ENCODE measurements around the gene APMAP. TPM values are rescaled to one million over a fixed set of nuclear protein-coding genes. Genes with fewer than 3 reads are reported as not detected.

Gene APMAP
- polyA plus RNA-seq, 1 of the 3 experiments (the other 2 are of a cell fraction), result 107 TPM

DNA sequence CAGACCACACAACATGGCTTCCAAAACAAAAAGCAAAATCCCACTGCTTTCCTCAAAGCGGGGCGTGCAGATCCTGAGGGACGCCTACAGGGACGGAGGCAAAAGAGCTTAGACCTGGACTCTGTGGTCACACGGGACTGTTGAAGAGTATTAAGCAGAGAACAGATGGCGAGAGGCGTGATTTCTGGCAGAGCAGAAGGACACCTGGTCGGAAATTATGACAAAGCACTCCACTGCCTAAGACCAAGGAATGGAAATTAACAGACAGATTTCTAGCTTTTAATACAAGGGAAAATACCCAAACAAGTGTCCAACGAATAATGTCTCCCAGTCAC is 28.1 kb downstream of the APMAP start (continued):
- TF ChIP-seq, protein P1, sequence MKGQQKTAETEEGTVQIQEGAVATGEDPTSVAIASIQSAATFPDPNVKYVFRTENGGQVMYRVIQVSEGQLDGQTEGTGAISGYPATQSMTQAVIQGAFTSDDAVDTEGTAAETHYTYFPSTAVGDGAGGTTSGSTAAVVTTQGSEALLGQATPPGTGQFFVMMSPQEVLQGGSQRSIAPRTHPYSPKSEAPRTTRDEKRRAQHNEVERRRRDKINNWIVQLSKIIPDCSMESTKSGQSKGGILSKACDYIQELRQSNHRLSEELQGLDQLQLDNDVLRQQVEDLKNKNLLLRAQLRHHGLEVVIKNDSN (IDR thresholded peaks at IDR 0.05; ENCODE audit: borderline replicate concordance, low read depth), result no peak

DNA sequence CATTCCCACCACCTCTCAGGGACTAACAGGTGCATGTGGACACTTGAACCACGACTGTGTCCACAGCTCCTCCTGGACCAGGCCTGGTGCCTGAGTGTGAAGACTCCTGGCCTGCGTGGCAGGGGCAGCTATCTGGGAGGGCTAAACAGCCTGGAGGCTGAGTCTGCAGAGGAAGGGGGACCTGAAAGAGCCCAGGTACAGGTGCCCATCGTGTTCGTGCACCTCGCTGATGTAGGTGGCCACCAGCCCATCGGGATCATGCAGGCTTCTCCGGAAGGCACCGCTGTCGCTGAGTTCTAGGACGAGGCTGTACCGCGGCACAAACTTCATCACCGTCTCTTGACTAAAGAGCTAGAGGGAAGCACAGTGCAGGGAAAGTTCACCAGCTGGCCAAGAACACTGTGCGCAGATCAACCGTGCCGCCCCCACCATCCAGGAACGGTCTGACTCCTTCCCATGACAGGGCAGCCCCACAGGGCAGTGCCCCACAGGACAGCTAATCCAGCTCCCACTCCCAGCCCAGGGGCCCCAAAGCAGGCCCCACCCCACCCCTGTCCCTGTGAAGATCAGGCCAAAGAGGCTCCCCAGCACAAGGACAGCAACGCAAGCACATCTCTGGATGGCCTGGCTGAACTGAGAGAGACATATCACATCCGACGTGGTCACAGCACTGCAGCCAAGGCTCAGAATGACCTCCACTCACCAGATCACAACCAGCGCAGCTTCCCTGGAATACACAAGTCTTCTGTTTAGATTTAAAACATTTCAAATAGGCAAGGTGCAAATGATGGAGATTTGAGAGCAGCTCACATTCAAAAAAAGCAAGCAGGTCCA is 28.7 kb downstream of the APMAP start:
- TF ChIP-seq RFX5 (IDR thresholded peaks at IDR 0.05; ENCODE audit: low read length) (no peak), TEAD4 (IDR thresholded peaks at IDR 0.05; ENCODE audit: borderline replicate concordance, insufficient read depth) (no peak), YY1 (IDR thresholded peaks at IDR 0.05; ENCODE audit: low read depth) (no peak), FOXM1 (IDR thresholded peaks at IDR 0.05; ENCODE audit: low read depth) (no peak), MXI1 (IDR thresholded peaks at IDR 0.05; ENCODE audit: low read depth, low read length) (no peak), ELF1 (IDR thresholded peaks at IDR 0.05) (no peak), TAF1 (IDR thresholded peaks at IDR 0.05; ENCODE audit: borderline replicate concordance, low read depth, low read length) (no peak)
- TF ChIP-seq, protein P1 (IDR thresholded peaks at IDR 0.05; ENCODE audit: borderline replicate concordance, low read depth), result no peak
- Histone ChIP-seq H3K27ac (ENCODE audit: low read depth in 2 of 2, low read length in 1 of 2) (no peak overlapping the region), H3K79me2 (ENCODE audit: insufficient read depth) (no peaks in the 10 kb centered on the region), H3K4me1 (ENCODE audit: control insufficient read depth in 1 of 2, insufficient read depth in 2 of 2, low read depth in 1 of 2, low read length in 1 of 2) (no peaks in the 10 kb centered on the region), H4K20me1 (ENCODE audit: insufficient read depth) (no peaks in the 10 kb centered on the region), H2AFZ (ENCODE audit: low read depth) (no peak overlapping the region), H3K9me3 (no peaks in the 10 kb centered on the region), H3F3A (replicated peaks; ENCODE audit: insufficient read depth) (no peaks in the 10 kb centered on the region), H3K4me3 (ENCODE audit: low read depth in 2 of 2, low read length in 1 of 2) (no peak overlapping the region), H3K9ac (no peak overlapping the region), H3K27me3 (ENCODE audit: insufficient read depth) (no peaks in the 10 kb centered on the region), H3K9me2 (no peaks in the 10 kb centered on the region), H3K36me3 (replicated peaks in 1 of 2; ENCODE audit: control insufficient read depth in 1 of 2, insufficient read depth in 2 of 2, low read length in 1 of 2) (peaks cover 10 to 75% of the 10 kb centered on the region in 2 experiments), H3K4me2 (no peak overlapping the region)
- WGBS (ENCODE audit: low lambda C conversion rate), result 97% methylated on average over 19 of the region's 21 CpGs
- POLR2A ChIA-PET, result no interaction called here
- DNase-seq, result no peak
- CTCF ChIA-PET, result interaction anchor here (1.0 kb wide), 1 partner anchor 20 kb away, joined by 3 read pairs; no protein-coding TSS in a partner anchor

DNA sequence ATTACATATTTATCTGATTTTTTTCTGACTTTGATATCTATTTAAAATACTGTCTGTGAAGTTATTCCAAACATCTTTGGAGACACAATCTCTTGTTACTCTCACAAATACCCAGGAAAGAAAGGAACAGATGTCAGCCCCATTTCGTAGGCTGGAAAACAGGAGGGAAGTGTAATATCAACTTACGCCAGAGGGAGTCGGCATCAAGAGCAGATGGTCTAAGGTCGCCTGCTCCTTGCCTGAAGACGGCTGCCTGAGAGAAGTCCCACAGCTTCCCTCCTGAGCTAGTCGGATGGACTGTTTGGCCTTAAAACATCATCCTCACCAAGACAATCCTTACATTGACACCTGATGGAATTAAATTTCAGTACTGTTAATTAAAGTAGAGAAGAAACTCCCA is 30.0 kb downstream of the APMAP start:
- no peaks in the 10 kb centered on the region for H3F3A ChIP-seq (replicated peaks; ENCODE audit: insufficient read depth)
- no peak overlapping the region for H3K4me2 ChIP-seq
- no peak overlapping the region for H3K27ac ChIP-seq (ENCODE audit: low read depth in 2 of 2, low read length in 1 of 2)
- DNase-seq, result no peak
- TF ChIP-seq MXI1 (IDR thresholded peaks at IDR 0.05; ENCODE audit: low read depth, low read length) (no peak), FOXJ3 (CRISPR knock-in tag; IDR thresholded peaks at IDR 0.05) (no peak), TCF12 (IDR thresholded peaks at IDR 0.05) (no peak), RXRA (IDR thresholded peaks at IDR 0.05; ENCODE audit: borderline replicate concordance, low read depth) (no peak), JUND (IDR thresholded peaks at IDR 0.05) (no peak), RAD21 (IDR thresholded peaks at IDR 0.05; ENCODE audit: low read length) (no peak)
- TF ChIP-seq, protein P2, sequence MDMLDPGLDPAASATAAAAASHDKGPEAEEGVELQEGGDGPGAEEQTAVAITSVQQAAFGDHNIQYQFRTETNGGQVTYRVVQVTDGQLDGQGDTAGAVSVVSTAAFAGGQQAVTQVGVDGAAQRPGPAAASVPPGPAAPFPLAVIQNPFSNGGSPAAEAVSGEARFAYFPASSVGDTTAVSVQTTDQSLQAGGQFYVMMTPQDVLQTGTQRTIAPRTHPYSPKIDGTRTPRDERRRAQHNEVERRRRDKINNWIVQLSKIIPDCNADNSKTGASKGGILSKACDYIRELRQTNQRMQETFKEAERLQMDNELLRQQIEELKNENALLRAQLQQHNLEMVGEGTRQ (IDR thresholded peaks at IDR 0.05; ENCODE audit: borderline replicate concordance, low read depth, low read length), result no peak
- TF ChIP-seq, protein P1 (IDR thresholded peaks at IDR 0.05; ENCODE audit: borderline replicate concordance, low read depth), result no peak
- TF ChIP-seq, protein P3, sequence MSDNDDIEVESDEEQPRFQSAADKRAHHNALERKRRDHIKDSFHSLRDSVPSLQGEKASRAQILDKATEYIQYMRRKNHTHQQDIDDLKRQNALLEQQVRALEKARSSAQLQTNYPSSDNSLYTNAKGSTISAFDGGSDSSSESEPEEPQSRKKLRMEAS (IDR thresholded peaks at IDR 0.05; ENCODE audit: low read depth), result no peak
- H3K36me3 ChIP-seq (replicated peaks in 1 of 2; ENCODE audit: control insufficient read depth in 1 of 2, insufficient read depth in 2 of 2, low read length in 1 of 2), result peaks cover 10 to 63% of the 10 kb centered on the region in 2 experiments
- H4K20me1 ChIP-seq (ENCODE audit: insufficient read depth), result no peaks in the 10 kb centered on the region
- no peak overlapping the region for H2AFZ ChIP-seq (ENCODE audit: low read depth)
- ChIA-PET CTCF (interaction anchor here (1.5 kb wide), 1 partner anchor 32 kb away, joined by 4 read pairs; no protein-coding TSS in a partner anchor), POLR2A (no interaction called here)
- H3K9me3 ChIP-seq, result no peaks in the 10 kb centered on the region
- no peaks in the 10 kb centered on the region for H3K4me1 ChIP-seq (ENCODE audit: control insufficient read depth in 1 of 2, insufficient read depth in 2 of 2, low read depth in 1 of 2, low read length in 1 of 2)
- H3K4me3 ChIP-seq (ENCODE audit: low read depth in 2 of 2, low read length in 1 of 2), result no peak overlapping the region
- H3K79me2 ChIP-seq (ENCODE audit: insufficient read depth), result no peaks in the 10 kb centered on the region
- H3K9me2 ChIP-seq, result no peaks in the 10 kb centered on the region
- H3K27me3 ChIP-seq (ENCODE audit: insufficient read depth), result no peaks in the 10 kb centered on the region
- H3K9ac ChIP-seq, result no peak overlapping the region
- WGBS (ENCODE audit: low lambda C conversion rate), result 98% methylated on average over 6 of the region's 6 CpGs
